Loucy (cell line): ENCODE results near the gene ALKBH3.

Experiments used
- CTCF ChIP-seq: fragments of 200-600 bp; sonication (generic); conservative IDR thresholded peaks from 2 replicates; pipeline ENCODE4 v1.5.1; 2014; ENCODE audit warnings: mild to moderate bottlenecking, antibody characterized with exemption, low read length
- EZH2phosphoT487 ChIP-seq: fragments of 200-600 bp; IDR thresholded peaks from 2 replicates; pipeline ENCODE4 v1.6.1; 2018; ENCODE audit warnings: antibody characterized with exemption, mild to moderate bottlenecking, moderate library complexity, borderline replicate concordance

- TF ChIP-seq EZH2phosphoT487 (no peak), CTCF (no peak)
Observed at GRCh38 chr11:43835104-43835503, 45.5 kb upstream of the ALKBH3 start.
